Measurements from ENCODE around the gene CPB2. TPM values are rescaled to one million over a fixed set of nuclear protein-coding genes. Genes with fewer than 3 reads are reported as not detected.

CPB2 gene
- total RNA-seq, 1 donor from 2014 or later = not detected

DNA sequence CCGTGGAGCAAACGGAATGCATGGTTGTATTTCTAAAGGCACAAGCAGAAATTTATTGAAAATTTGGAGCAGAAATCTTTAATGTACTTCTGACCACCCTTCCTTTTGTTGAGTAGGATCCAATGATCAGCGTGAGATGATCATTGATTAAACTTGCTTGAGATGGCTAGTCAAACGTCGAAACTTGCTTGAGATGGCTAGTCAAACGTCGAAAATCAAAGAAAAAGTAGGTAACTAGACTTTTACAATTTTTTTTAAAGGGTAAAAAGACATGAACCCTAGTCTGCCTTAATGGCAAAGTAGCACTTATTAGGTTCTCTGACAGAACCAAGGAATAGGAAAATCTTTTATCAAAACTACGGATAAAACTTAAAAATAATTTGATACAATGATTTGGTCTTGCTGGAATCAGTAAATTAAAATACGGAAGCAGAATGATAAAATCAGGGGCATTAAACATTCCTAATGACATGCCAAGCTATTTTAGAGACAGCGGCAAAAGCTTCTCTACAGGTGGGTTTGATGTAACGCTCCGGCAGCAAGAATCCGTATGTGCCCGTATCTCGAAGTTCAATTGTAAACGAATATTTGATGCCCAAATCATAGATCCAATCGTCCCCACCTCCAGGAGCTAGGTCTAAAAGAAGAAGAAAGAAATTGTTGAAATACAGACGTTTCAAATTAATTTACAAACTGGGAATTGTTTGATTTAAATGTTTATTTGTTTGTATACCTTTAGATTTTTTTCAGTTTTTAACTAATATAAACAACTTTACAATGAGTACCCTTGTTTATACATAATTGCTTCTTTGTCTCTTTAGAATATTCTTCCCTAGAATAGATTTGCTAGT, 51.4 kb downstream of the CPB2 start:
- no peaks in the 10 kb centered on the region for H3K27me3 ChIP-seq
- H3K27ac ChIP-seq = peak overlapping the region; percentile 86
- H3K4me1 ChIP-seq = peaks cover 16% of the 10 kb centered on the region
- TF ChIP-seq, protein P1, sequence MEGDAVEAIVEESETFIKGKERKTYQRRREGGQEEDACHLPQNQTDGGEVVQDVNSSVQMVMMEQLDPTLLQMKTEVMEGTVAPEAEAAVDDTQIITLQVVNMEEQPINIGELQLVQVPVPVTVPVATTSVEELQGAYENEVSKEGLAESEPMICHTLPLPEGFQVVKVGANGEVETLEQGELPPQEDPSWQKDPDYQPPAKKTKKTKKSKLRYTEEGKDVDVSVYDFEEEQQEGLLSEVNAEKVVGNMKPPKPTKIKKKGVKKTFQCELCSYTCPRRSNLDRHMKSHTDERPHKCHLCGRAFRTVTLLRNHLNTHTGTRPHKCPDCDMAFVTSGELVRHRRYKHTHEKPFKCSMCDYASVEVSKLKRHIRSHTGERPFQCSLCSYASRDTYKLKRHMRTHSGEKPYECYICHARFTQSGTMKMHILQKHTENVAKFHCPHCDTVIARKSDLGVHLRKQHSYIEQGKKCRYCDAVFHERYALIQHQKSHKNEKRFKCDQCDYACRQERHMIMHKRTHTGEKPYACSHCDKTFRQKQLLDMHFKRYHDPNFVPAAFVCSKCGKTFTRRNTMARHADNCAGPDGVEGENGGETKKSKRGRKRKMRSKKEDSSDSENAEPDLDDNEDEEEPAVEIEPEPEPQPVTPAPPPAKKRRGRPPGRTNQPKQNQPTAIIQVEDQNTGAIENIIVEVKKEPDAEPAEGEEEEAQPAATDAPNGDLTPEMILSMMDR (IDR thresholded peaks at IDR 0.05) = no peak
- TF ChIP-seq POLR2AphosphoS5 (IDR thresholded peaks at IDR 0.05; ENCODE audit: insufficient read depth in 1 of 2, low read depth in 1 of 2) (no peak), POLR2A (IDR thresholded peaks at IDR 0.05) (no peak)
- DNase-seq (ENCODE audit: extremely low spot score in 2 of 2) = no peak
- H3K36me3 ChIP-seq = no peaks in the 10 kb centered on the region
- peak overlapping the region; percentile 69 to 84 for H3K4me3 ChIP-seq
- no peaks in the 10 kb centered on the region for H3K9me3 ChIP-seq
- intact Hi-C loops (cut with DNase I) = no loop called here

DNA sequence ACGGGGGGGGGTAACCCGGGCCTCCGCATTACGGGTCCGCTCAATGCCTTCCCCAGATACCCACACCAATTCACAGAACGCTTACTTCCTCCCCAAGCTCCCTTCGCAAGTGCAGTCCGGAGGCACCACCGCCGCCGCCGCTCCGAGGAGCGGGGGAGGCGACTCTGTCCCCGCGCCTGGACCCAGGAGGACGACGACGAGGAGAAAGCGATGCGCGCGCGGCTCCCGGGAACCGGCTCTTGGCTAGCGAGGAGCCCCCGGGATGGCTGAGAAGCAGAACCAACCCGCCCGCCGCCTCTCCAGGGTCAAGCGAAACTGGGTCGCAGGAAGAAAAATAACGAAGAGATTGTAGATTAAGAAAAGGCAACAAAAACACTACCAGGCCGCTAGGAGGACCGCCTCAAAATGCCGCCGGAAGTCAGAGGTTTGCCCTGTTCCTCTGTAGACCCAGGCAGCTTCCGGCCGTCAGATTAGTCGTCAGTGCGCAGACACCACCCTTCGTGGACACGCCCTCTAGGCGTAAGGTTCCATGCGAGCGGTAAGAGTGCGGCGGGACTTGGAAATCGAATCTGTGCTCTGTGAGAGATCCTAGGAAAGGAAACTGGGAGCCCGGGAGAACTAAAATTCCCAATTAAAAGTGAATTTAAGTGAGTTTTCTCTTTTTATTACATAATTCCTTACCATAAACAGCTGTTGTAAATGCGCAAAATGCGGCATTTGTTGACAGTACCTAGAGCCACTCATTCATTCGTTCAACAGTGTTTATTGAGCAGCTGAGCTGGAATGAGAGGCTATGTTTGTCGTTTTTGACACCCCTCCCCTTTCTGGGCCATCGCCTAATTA, 52.3 kb downstream of the CPB2 start, which contains the start of gene ZC3H13:
Gene ZC3H13 (minus strand): TSS at position 428 of the 843 bp plus-strand sequence. CDS start 7,239 bp downstream, outside the sequence.
- Histone ChIP-seq H3K36me3 (no peaks in the 10 kb centered on the region), H3K27me3 (no peaks in the 10 kb centered on the region), H3K9me3 (no peaks in the 10 kb centered on the region), H3K4me1 (peaks cover 16% of the 10 kb centered on the region), H3K27ac (peak within 1 kb of the TSS; percentile 86), H3K4me3 (peak within 1 kb of the TSS; percentile 69 to 84)
- TF ChIP-seq POLR2AphosphoS5 (IDR thresholded peaks at IDR 0.05; ENCODE audit: insufficient read depth in 1 of 2, low read depth in 1 of 2) (peak; percentile 80 to 90), POLR2A (IDR thresholded peaks at IDR 0.05) (peak in 1 of 2 donors; percentile 44)
- TF ChIP-seq, protein P1 (IDR thresholded peaks at IDR 0.05) = peak in 2 of 3 experiments; percentile 23 to 30
- intact Hi-C loops (cut with DNase I) = no loop called here
- DNase-seq (ENCODE audit: extremely low spot score in 2 of 2) = peak in 1 of 2 donors; percentile 92

GRCh38 chr13:46051968-46052318, 52.9 kb downstream of the CPB2 start:
- H3K4me1 ChIP-seq = peaks cover 16% of the 10 kb centered on the region
- no peaks in the 10 kb centered on the region for H3K36me3 ChIP-seq
- H3K9me3 ChIP-seq = no peaks in the 10 kb centered on the region
- no peaks in the 10 kb centered on the region for H3K27me3 ChIP-seq
- TF ChIP-seq, protein P1 (IDR thresholded peaks at IDR 0.05) = no peak
- intact Hi-C loops (cut with DNase I) = no loop called here
- peak overlapping the region; percentile 69 to 84 for H3K4me3 ChIP-seq
- peak overlapping the region; percentile 86 for H3K27ac ChIP-seq
- DNase-seq (ENCODE audit: extremely low spot score in 2 of 2) = no peak

- H3K27ac ChIP-seq = no peak overlapping the region
- H3K36me3 ChIP-seq = no peaks in the 10 kb centered on the region
- no peaks in the 10 kb centered on the region for H3K9me3 ChIP-seq
- H3K4me3 ChIP-seq = peak overlapping the region in 1 of 2 donors; percentile 69
- no peak for DNase-seq (ENCODE audit: extremely low spot score in 2 of 2)
- intact Hi-C loops (cut with DNase I) = no loop called here
- H3K27me3 ChIP-seq = no peaks in the 10 kb centered on the region
- H3K4me1 ChIP-seq = peaks cover 16% of the 10 kb centered on the region
- TF ChIP-seq, protein P1 (IDR thresholded peaks at IDR 0.05) = no peak
- no peak for TF ChIP-seq POLR2AphosphoS5 (IDR thresholded peaks at IDR 0.05; ENCODE audit: insufficient read depth in 1 of 2, low read depth in 1 of 2)
- no peak for TF ChIP-seq POLR2A (IDR thresholded peaks at IDR 0.05)
Measured at GRCh38 chr13:46050771-46051170, 54.1 kb downstream of the CPB2 start.

Data from vagina (tissue), 2 donors.